Measurements from ENCODE around the gene CNN1. TPM values are rescaled to one million over a fixed set of nuclear protein-coding genes. Genes with fewer than 3 reads are reported as not detected.
A peak's percentile ranks its signal among the peaks of the same experiment; 100 is the strongest.

CNN1 gene
- total RNA-seq, 1 experiment from 2014 or later, result 15.7 TPM

GRCh38 chr19:11566164-11566563, 27.5 kb downstream of the CNN1 start:
- Mint-ChIP-seq H3K27me3 (ENCODE audit: low read depth) (no peaks in the 10 kb centered on the region), H3K9me3 (no peaks in the 10 kb centered on the region), H3K4me3 (no peak overlapping the region), H3K27ac (peak overlapping the region in 2 of 3 experiments; percentile 59 to 82; a peak in 1 of 7 replicates), H3K36me3 (ENCODE audit: insufficient read depth in 1 of 3, low read depth in 3 of 3) (no peaks in the 10 kb centered on the region), H3K4me1 (no peaks in the 10 kb centered on the region)
- no peaks in the 10 kb centered on the region for H3K9me3 ChIP-seq (ENCODE audit: control insufficient read depth, low read depth, low read length)
- no peak for TF ChIP-seq CTCF (conservative IDR thresholded peaks at IDR 0.05)
- no CpG with 5 or more reads among the region's 2 CpGs for WGBS (ENCODE audit: extremely low coverage, insufficient read length, low lambda C conversion rate)
- H3K4ac ChIP-seq (ENCODE audit: low read depth, low read length), result no peak overlapping the region
- no peak overlapping the region for H2BK20ac ChIP-seq (ENCODE audit: low read depth, low read length, poor library complexity, severe bottlenecking)
- no peaks in the 10 kb centered on the region for H4K20me1 ChIP-seq (ENCODE audit: control insufficient read depth, insufficient read depth, insufficient read length)
- H3K23ac ChIP-seq (ENCODE audit: insufficient read length, low read depth, low read length), result no peak overlapping the region
- no peak overlapping the region for H3T11ph ChIP-seq (ENCODE audit: low read length)
- H2BK5ac ChIP-seq (ENCODE audit: insufficient read length, low read length), result no peak overlapping the region
- no peaks in the 10 kb centered on the region for H3K27me3 ChIP-seq (ENCODE audit: insufficient read depth, low read length)
- no peak overlapping the region for H2BK120ac ChIP-seq (ENCODE audit: low read depth, low read length, poor library complexity, severe bottlenecking)
- H4K8ac ChIP-seq (replicated peaks; ENCODE audit: insufficient read length, low read depth, low read length), result no peak overlapping the region
- H3K9ac ChIP-seq (ENCODE audit: extremely low read depth, insufficient read length, low read length), result no peak overlapping the region
- no peak for DNase-seq
- H3K79me1 ChIP-seq (ENCODE audit: insufficient read depth, low read depth, low read length, poor library complexity, severe bottlenecking), result no peaks in the 10 kb centered on the region
- no peaks in the 10 kb centered on the region for H3K4me1 ChIP-seq (ENCODE audit: insufficient read depth, low read length)
- no peaks in the 10 kb centered on the region for H3K23me2 ChIP-seq (ENCODE audit: insufficient read length, low read depth, low read length, poor library complexity, severe bottlenecking)
- no peak overlapping the region for H3K4me2 ChIP-seq (ENCODE audit: insufficient read depth, insufficient read length, low read length)
- no peak overlapping the region for H2BK15ac ChIP-seq (ENCODE audit: low read depth, low read length)
- H3K27ac ChIP-seq (ENCODE audit: insufficient read length, low read depth, low read length), result no peak overlapping the region
- no peak overlapping the region for H4K91ac ChIP-seq (ENCODE audit: insufficient read length, low read depth, low read length)
- H3K18ac ChIP-seq (ENCODE audit: insufficient read length, low read depth, low read length), result no peak overlapping the region
- H2BK12ac ChIP-seq (ENCODE audit: insufficient read length, low read depth, low read length), result no peak overlapping the region
- H2AFZ ChIP-seq (ENCODE audit: low read length), result no peak overlapping the region
- H4K5ac ChIP-seq (ENCODE audit: insufficient read length, low read depth, low read length), result no peak overlapping the region
- no peak overlapping the region for H3K56ac ChIP-seq (ENCODE audit: insufficient read length, low read depth, low read length)
- H3K79me2 ChIP-seq (ENCODE audit: insufficient read depth, low read length), result no peaks in the 10 kb centered on the region
- no peak overlapping the region for H3K14ac ChIP-seq (ENCODE audit: insufficient read depth, low read length)
- no peak overlapping the region for H2AK5ac ChIP-seq (ENCODE audit: insufficient read length, low read length)
